SH-SY5Y (cell line): ENCODE results near the gene ACTR1A.

ENCODE experiments used
- GATA2 ChIP-seq: IDR thresholded peaks from 2 replicates; pipeline ENCODE4 v1.6.1; 2011; ENCODE audit warnings: mild to moderate bottlenecking, low read depth, low read length
- GATA3 ChIP-seq: IDR thresholded peaks from 2 replicates; pipeline ENCODE4 v1.6.1; 2011; ENCODE audit warnings: low read depth, mild to moderate bottlenecking, low read length, moderate library complexity

GRCh38 chr10:102453502-102453901, 49.0 kb downstream of the ACTR1A start:
- TF ChIP-seq GATA3 (no peak), GATA2 (no peak)
